HG03139 (cell line): ENCODE data around the gene CACNA2D1.

Experiments
- ATAC-seq: cut with Tn5 transposase; IDR thresholded peaks from one replicate; pipeline ENCODE4 v1.9.1; 2021; ENCODE audit not compliant: unreplicated experiment

CACNA2D1 gene

GRCh38 chr7:82347808-82348207, 95.8 kb downstream of the CACNA2D1 start:
- no peak for ATAC-seq

GRCh38 chr7:82345886-82346285, 97.7 kb downstream of the CACNA2D1 start:
- no peak for ATAC-seq

- ATAC-seq, result no peak
These were observed 99.9 kb downstream of the CACNA2D1 start for GRCh38 chr7:82343716-82344115.

GRCh38 chr7:82339958-82340357, 103.6 kb downstream of the CACNA2D1 start:
- ATAC-seq, result no peak

GRCh38 chr7:82335927-82336326, 107.7 kb downstream of the CACNA2D1 start:
- ATAC-seq, result no peak

- ATAC-seq, result no peak
These were observed 108.6 kb downstream of the CACNA2D1 start for GRCh38 chr7:82335001-82335400.

- no peak for ATAC-seq
These were observed 112.3 kb downstream of the CACNA2D1 start for GRCh38 chr7:82331234-82331633.

- no peak for ATAC-seq
These were observed 112.8 kb downstream of the CACNA2D1 start for GRCh38 chr7:82330706-82331215.

- ATAC-seq, result no peak
These were observed 115.7 kb downstream of the CACNA2D1 start for GRCh38 chr7:82327898-82328297.

- no peak for ATAC-seq
These were observed 118.2 kb downstream of the CACNA2D1 start for GRCh38 chr7:82325416-82325815.

GRCh38 chr7:82323806-82324205, 119.8 kb downstream of the CACNA2D1 start:
- ATAC-seq, result no peak

- ATAC-seq, result no peak
These were observed 123.9 kb downstream of the CACNA2D1 start for GRCh38 chr7:82319674-82320118.

- ATAC-seq, result no peak
These were observed 124.8 kb downstream of the CACNA2D1 start for GRCh38 chr7:82318786-82319185.

- no peak for ATAC-seq
These were observed 125.8 kb downstream of the CACNA2D1 start for GRCh38 chr7:82317760-82318159.

- ATAC-seq, result no peak
These were observed 126.3 kb downstream of the CACNA2D1 start for GRCh38 chr7:82317257-82317721.

GRCh38 chr7:82313269-82313668, 130.3 kb downstream of the CACNA2D1 start:
- ATAC-seq, result no peak

- no peak for ATAC-seq
These were observed 130.9 kb downstream of the CACNA2D1 start for GRCh38 chr7:82312646-82313045.

- ATAC-seq, result no peak
These were observed 138.1 kb downstream of the CACNA2D1 start for GRCh38 chr7:82305347-82306005.

GRCh38 chr7:82294865-82295264, 148.7 kb downstream of the CACNA2D1 start:
- ATAC-seq, result no peak

- no peak for ATAC-seq
These were observed 149.2 kb downstream of the CACNA2D1 start for GRCh38 chr7:82294382-82294784.

- no peak for ATAC-seq
These were observed 150.1 kb downstream of the CACNA2D1 start for GRCh38 chr7:82293467-82293866.

GRCh38 chr7:82291931-82292330, 151.6 kb downstream of the CACNA2D1 start:
- ATAC-seq, result no peak

- no peak for ATAC-seq
These were observed 153.7 kb downstream of the CACNA2D1 start for GRCh38 chr7:82289889-82290288.
